ENCODE data around the gene HOMER3.
"Not testable (repeated sequence)": the region's sequence is repeated elsewhere in the genome, so short reads cannot be mapped to it uniquely, and the experiment has no call there.

The HOMER3 gene

GRCh38 chr19:18922228-18922985 lies 18.6 kb downstream of the HOMER3 start:
- DNase-seq: no peak

- no peak for DNase-seq
These were observed 19.4 kb downstream of the HOMER3 start for GRCh38 chr19:18921593-18921992.

GRCh38 chr19:18920400-18920799 lies 20.6 kb downstream of the HOMER3 start:
- DNase-seq: no peak

- DNase-seq: no peak
These were observed 21.2 kb downstream of the HOMER3 start for GRCh38 chr19:18919900-18920214.

- DNase-seq: peak; percentile 98 to 99
These were observed 21.7 kb downstream of the HOMER3 start, which contains the start of the genes COPE and DDX49 for GRCh38 chr19:18919086-18919899. TSS of gene COPE (minus strand) at chr19:18919387. CDS start at chr19:18919348, 39 bp downstream. TSS of gene DDX49 (plus strand) at chr19:18919715. CDS start at chr19:18919742, 27 bp downstream.

GRCh38 chr19:18917593-18917992 lies 23.4 kb downstream of the HOMER3 start:
- not testable (repeated sequence) for DNase-seq

GRCh38 chr19:18915639-18916038 lies 25.4 kb downstream of the HOMER3 start:
- peak; percentile 37 to 42 for DNase-seq

GRCh38 chr19:18913466-18913865 lies 27.6 kb downstream of the HOMER3 start:
- DNase-seq: no peak

- DNase-seq: no peak
These were observed 28.1 kb downstream of the HOMER3 start for GRCh38 chr19:18912933-18913332.

- DNase-seq: no peak
These were observed 30.1 kb downstream of the HOMER3 start for GRCh38 chr19:18910801-18911436.

GRCh38 chr19:18910010-18910409 lies 31.0 kb downstream of the HOMER3 start:
- DNase-seq: no peak

- DNase-seq: no peak
These were observed 31.9 kb downstream of the HOMER3 start for GRCh38 chr19:18908917-18909619.

GRCh38 chr19:18906605-18907519 lies 34.2 kb downstream of the HOMER3 start:
- DNase-seq: no peak

GRCh38 chr19:18905513-18906236 lies 35.3 kb downstream of the HOMER3 start:
- DNase-seq: no peak

- no peak for DNase-seq
These were observed 36.0 kb downstream of the HOMER3 start for GRCh38 chr19:18905058-18905456.

- DNase-seq: no peak
These were observed 36.5 kb downstream of the HOMER3 start for GRCh38 chr19:18904334-18905057.

- DNase-seq: no peak
These were observed 37.6 kb downstream of the HOMER3 start for GRCh38 chr19:18903156-18904037.

GRCh38 chr19:18902519-18902918 lies 38.5 kb downstream of the HOMER3 start:
- DNase-seq: not testable (repeated sequence)

- DNase-seq: no peak
These were observed 39.5 kb downstream of the HOMER3 start for GRCh38 chr19:18901491-18901890.

All from CD4-positive, alpha-beta T cell treated with Interferon alpha-2 for 1 hour (primary cell).